Type B pancreatic cell (in vitro differentiated cells): ENCODE results near the gene CUX1. TPM values are rescaled to one million over a fixed set of nuclear protein-coding genes. Genes with fewer than 3 reads are reported as not detected.

Source experiments
- DNase-seq: peaks from one replicate; pipeline ENCODE4 v3.0.0; 2021; ENCODE audit warnings: mixed read lengths; ENCODE audit not compliant: unreplicated experiment; ENCODE audit errors: extremely low spot score
- H3K27ac Mint-ChIP-seq: 2 replicates; pipeline ENCODE4 v1.8.0; 2021; ENCODE audit warnings: mild to moderate bottlenecking, mixed read lengths
- H3K27me3 Mint-ChIP-seq: 2 replicates; pipeline ENCODE4 v1.8.0; 2021; ENCODE audit warnings: mixed read lengths
- H3K36me3 Mint-ChIP-seq: 2 replicates; pipeline ENCODE4 v1.8.0; 2021; ENCODE audit warnings: mixed read lengths
- H3K4me1 Mint-ChIP-seq: one replicate; pipeline ENCODE4 v1.8.0; 2021; ENCODE audit warnings: mixed read lengths; ENCODE audit not compliant: unreplicated experiment
- H3K4me3 Mint-ChIP-seq: 2 replicates; pipeline ENCODE4 v1.8.0; 2021; ENCODE audit warnings: mild to moderate bottlenecking, mixed read lengths
- H3K9me3 Mint-ChIP-seq: 2 replicates; pipeline ENCODE4 v1.8.0; 2021; ENCODE audit warnings: mixed read lengths
- CTCF ChIP-seq: fragments of 200-600 bp; sonication (generic); conservative IDR thresholded peaks from 2 replicates; pipeline ENCODE4 v1.5.0; 2021; ENCODE audit warnings: antibody characterized with exemption, mild to moderate bottlenecking
- total RNA-seq: library from RNA; stranded (reverse); gene quantifications from 2 replicates; pipeline ENCODE4 v1.2.1, GENCODE V29; 2021; ENCODE audit warnings: low replicate concordance

Gene CUX1
- total RNA-seq, 1 donor from 2014 or later, result 76.4 TPM

- no peak for DNase-seq
- Mint-ChIP-seq H3K9me3 (no peaks in the 10 kb centered on the region), H3K27ac (no peak overlapping the region)
Measured at GRCh38 chr7:102220960-102221800, 403.8 kb downstream of the CUX1 start.

DNA sequence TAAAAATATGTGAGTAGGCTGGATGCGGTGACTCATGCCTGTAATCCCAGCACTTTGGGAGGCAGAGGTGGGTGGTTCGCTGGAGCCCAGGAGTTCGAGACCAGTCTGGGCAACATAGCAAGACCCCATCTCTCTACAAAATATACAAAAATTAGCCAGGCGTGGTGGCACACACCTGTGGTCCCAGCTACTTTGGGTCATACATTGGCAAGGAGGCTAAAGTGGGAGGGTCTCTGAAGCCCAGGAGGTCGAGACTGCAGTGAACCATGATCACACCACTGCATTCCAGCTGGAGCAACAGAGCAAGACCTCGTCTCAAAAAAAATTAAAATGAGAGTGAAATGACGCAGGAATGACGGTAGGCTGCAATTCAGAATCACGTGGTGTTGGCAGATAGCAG is 404.5 kb downstream of the CUX1 start:
- H3K27me3 Mint-ChIP-seq, result no peaks in the 10 kb centered on the region
- H3K27ac Mint-ChIP-seq, result no peak overlapping the region
- no peak for DNase-seq
- no peak overlapping the region for H3K4me3 Mint-ChIP-seq
- no peaks in the 10 kb centered on the region for H3K36me3 Mint-ChIP-seq
- TF ChIP-seq CTCF, result no peak
- H3K4me1 Mint-ChIP-seq, result no peaks in the 10 kb centered on the region
- H3K9me3 Mint-ChIP-seq, result no peaks in the 10 kb centered on the region

More at GRCh38 chr7:102220960-102221800, 403.8 kb downstream of the CUX1 start:
- Mint-ChIP-seq H3K36me3 (peaks cover 5% of the 10 kb centered on the region), H3K4me3 (no peak overlapping the region), H3K27me3 (no peaks in the 10 kb centered on the region), H3K4me1 (no peaks in the 10 kb centered on the region)
- no peak for TF ChIP-seq CTCF

GRCh38 chr7:102222445-102222844 is 405.0 kb downstream of the CUX1 start:
- no peak for TF ChIP-seq CTCF
- Mint-ChIP-seq H3K4me1 (no peaks in the 10 kb centered on the region), H3K9me3 (no peaks in the 10 kb centered on the region), H3K27me3 (no peaks in the 10 kb centered on the region), H3K4me3 (no peak overlapping the region), H3K36me3 (no peaks in the 10 kb centered on the region), H3K27ac (no peak overlapping the region)
- no peak for DNase-seq

- DNase-seq, result no peak
- no peak overlapping the region for H3K4me3 Mint-ChIP-seq
- no peaks in the 10 kb centered on the region for H3K36me3 Mint-ChIP-seq
- H3K27me3 Mint-ChIP-seq, result no peaks in the 10 kb centered on the region
- H3K9me3 Mint-ChIP-seq, result no peaks in the 10 kb centered on the region
- no peak for TF ChIP-seq CTCF
- no peaks in the 10 kb centered on the region for H3K4me1 Mint-ChIP-seq
- H3K27ac Mint-ChIP-seq, result no peak overlapping the region
Measured at GRCh38 chr7:102223184-102223583, 405.8 kb downstream of the CUX1 start.

- TF ChIP-seq CTCF, result no peak
- H3K4me1 Mint-ChIP-seq, result no peaks in the 10 kb centered on the region
- H3K36me3 Mint-ChIP-seq, result no peaks in the 10 kb centered on the region
- no peaks in the 10 kb centered on the region for H3K27me3 Mint-ChIP-seq
- no peak overlapping the region for H3K4me3 Mint-ChIP-seq
- peak overlapping the region; percentile 56 for H3K27ac Mint-ChIP-seq
- no peaks in the 10 kb centered on the region for H3K9me3 Mint-ChIP-seq
- no peak for DNase-seq
Measured at GRCh38 chr7:102225025-102225424, 407.6 kb downstream of the CUX1 start.
